Neuronal stem cell (in vitro differentiated cells): Measurements from ENCODE around the gene LZIC.

Experiments used
- DNase-seq: peaks from one replicate; pipeline ENCODE4 v3.0.0-alpha.2; 2013; ENCODE audit warnings: low spot score
- H2AFZ ChIP-seq: one replicate; pipeline ENCODE4 v1.6.1; 2013; ENCODE audit warnings: mild to moderate bottlenecking, low read length, inconsistent platforms
- H2AK5ac ChIP-seq: 2 replicates; pipeline ENCODE4 v1.6.1; 2013; ENCODE audit warnings: low read depth, mild to moderate bottlenecking, inconsistent platforms, low read length, moderate library complexity, mixed read lengths
- H2BK120ac ChIP-seq: 2 replicates; pipeline ENCODE4 v1.6.1; 2013; ENCODE audit warnings: low read depth, mild to moderate bottlenecking, inconsistent platforms, low read length, moderate library complexity, mixed read lengths
- H2BK12ac ChIP-seq: one replicate; pipeline ENCODE4 v1.6.1; 2013; ENCODE audit warnings: low read length, inconsistent platforms
- H2BK15ac ChIP-seq: 2 replicates; pipeline ENCODE4 v1.6.1; 2013; ENCODE audit warnings: mild to moderate bottlenecking, low read length, inconsistent platforms, mixed read lengths
- H2BK5ac ChIP-seq: one replicate; pipeline ENCODE4 v1.6.1; 2013; ENCODE audit warnings: inconsistent platforms, mild to moderate bottlenecking, low read length, moderate library complexity
- H3K14ac ChIP-seq: one replicate; pipeline ENCODE4 v1.6.1; 2013; ENCODE audit warnings: low read length, inconsistent platforms
- H3K18ac ChIP-seq: 2 replicates; pipeline ENCODE4 v1.6.1; 2013; ENCODE audit warnings: low read length, inconsistent platforms
- H3K23ac ChIP-seq: 2 replicates; pipeline ENCODE4 v1.6.1; 2013; ENCODE audit warnings: low read depth, mild to moderate bottlenecking, mixed read lengths, low read length, inconsistent platforms; ENCODE audit not compliant: poor library complexity
- H3K27ac ChIP-seq: replicated peaks from 3 replicates; pipeline ENCODE4 v1.5.1; 2013; ENCODE audit warnings: low read length, inconsistent platforms
- H3K27me3 ChIP-seq, 3 experiments: 2 replicates each; pipeline ENCODE4 v1.6.1; 2013; ENCODE audit warnings: low read length in 3 of 3, mild to moderate bottlenecking in 2 of 3, inconsistent platforms in 1 of 3, low read depth in 1 of 3, mixed read lengths in 1 of 3, moderate library complexity in 1 of 3; ENCODE audit not compliant: control insufficient read depth in 3 of 3, insufficient read depth in 3 of 3
- H3K36me3 ChIP-seq, 2 donors: replicated peaks in 1 of 2; 2 replicates each; pipeline ENCODE4 v1.6.1; 2013; ENCODE audit warnings: low read length in 2 of 2; ENCODE audit not compliant: control insufficient read depth in 2 of 2, insufficient read depth in 2 of 2
- H3K4ac ChIP-seq: 2 replicates; pipeline ENCODE4 v1.6.1; 2013; ENCODE audit warnings: inconsistent platforms, mild to moderate bottlenecking, low read length, moderate library complexity
- H3K4me1 ChIP-seq, 2 donors: 1 replicate in 1 of 2; 2 replicates in 1 of 2; pipeline ENCODE4 v1.6.1; 2013; ENCODE audit warnings: low read length in 2 of 2, low read depth in 1 of 2; ENCODE audit not compliant: control insufficient read depth in 2 of 2, insufficient read depth in 1 of 2
- H3K4me2 ChIP-seq: one replicate; pipeline ENCODE4 v1.6.1; 2013; ENCODE audit warnings: mild to moderate bottlenecking, low read length, inconsistent platforms; ENCODE audit not compliant: insufficient read depth, poor library complexity, severe bottlenecking
- H3K4me3 ChIP-seq, 2 donors: 2 replicates each; pipeline ENCODE4 v1.5.1; 2013; ENCODE audit warnings: low read length in 2 of 2, mild to moderate bottlenecking in 2 of 2, inconsistent platforms in 1 of 2, moderate library complexity in 1 of 2
- H3K79me1 ChIP-seq: one replicate; pipeline ENCODE4 v1.6.1; 2013; ENCODE audit warnings: low read depth, mild to moderate bottlenecking, inconsistent platforms, low read length, moderate library complexity
- H3K9ac ChIP-seq: one replicate; pipeline ENCODE4 v1.6.1; 2013; ENCODE audit warnings: mild to moderate bottlenecking, low read depth, low read length, inconsistent platforms; ENCODE audit not compliant: poor library complexity
- H3K9me3 ChIP-seq, 2 donors: replicated peaks in 1 of 2; 2 replicates each; pipeline versions ENCODE3 to v1.6.1; 2013; ENCODE audit warnings: low read length in 2 of 2, mild to moderate bottlenecking in 2 of 2, inconsistent platforms in 1 of 2, low read depth in 1 of 2, mixed read lengths in 1 of 2, moderate library complexity in 1 of 2; ENCODE audit not compliant: control insufficient read depth in 2 of 2, insufficient read depth in 1 of 2
- H4K8ac ChIP-seq: one replicate; pipeline ENCODE4 v1.6.1; 2013; ENCODE audit warnings: low read depth, mild to moderate bottlenecking, inconsistent platforms, low read length, moderate library complexity
- H4K91ac ChIP-seq: one replicate; pipeline ENCODE4 v1.6.1; 2013; ENCODE audit warnings: low read length, low read depth, mild to moderate bottlenecking, inconsistent platforms; ENCODE audit not compliant: poor library complexity
- WGBS, 2 donors: extraction: QIAGEN DNeasy Blood & Tissue Kit; methylation state at CpG; one replicate each; pipeline ENCODE4 v1.1.7; 2013; ENCODE audit warnings: missing lambda C conversion rate in 2 of 2, mixed read lengths in 1 of 2; ENCODE audit not compliant: insufficient read length in 2 of 2, insufficient replicate concordance in 1 of 2; ENCODE audit errors: extremely low coverage in 2 of 2; 5-methylcytosine and 5-hydroxymethylcytosine counted together

LZIC gene

GRCh38 chr1:9891207-9891606 is 52.0 kb downstream of the LZIC start:
- no peak overlapping the region for H2BK15ac ChIP-seq
- H3K4me1 ChIP-seq, result peaks cover 27 to 38% of the 10 kb centered on the region in 2 donors
- WGBS, 2 donors, result no CpG with 5 or more reads among the region's 5 CpGs
- H3K14ac ChIP-seq, result no peak overlapping the region
- peak overlapping the region; percentile 97 for H3K27ac ChIP-seq
- H3K4ac ChIP-seq, result no peak overlapping the region
- H3K4me3 ChIP-seq, result no peak overlapping the region
- peak overlapping the region; percentile 2 for H2BK5ac ChIP-seq
- no peak overlapping the region for H4K91ac ChIP-seq
- no peaks in the 10 kb centered on the region for H3K27me3 ChIP-seq
- no peak overlapping the region for H2BK12ac ChIP-seq
- H3K23ac ChIP-seq, result no peak overlapping the region
- peak overlapping the region; percentile 86 for H3K18ac ChIP-seq
- peak overlapping the region; percentile 28 for H2AK5ac ChIP-seq
- H3K9me3 ChIP-seq, result peaks cover 0 to 3% of the 10 kb centered on the region in 2 donors
- no peak overlapping the region for H4K8ac ChIP-seq
- H3K79me1 ChIP-seq, result peaks cover 6% of the 10 kb centered on the region
- H3K9ac ChIP-seq, result no peak overlapping the region
- no peak overlapping the region for H2BK120ac ChIP-seq
- no peak overlapping the region for H2AFZ ChIP-seq
- peaks cover 1 to 5% of the 10 kb centered on the region in 2 donors for H3K36me3 ChIP-seq
- no peak for DNase-seq
- H3K4me2 ChIP-seq, result no peak overlapping the region

GRCh38 chr1:9890224-9890731 is 52.9 kb downstream of the LZIC start:
- peak overlapping the region; percentile 97 for H3K27ac ChIP-seq
- no peak overlapping the region for H3K23ac ChIP-seq
- H3K36me3 ChIP-seq, result peaks cover 1 to 5% of the 10 kb centered on the region in 2 donors
- no peak overlapping the region for H2BK15ac ChIP-seq
- no peak overlapping the region for H2AFZ ChIP-seq
- no peak overlapping the region for H3K4ac ChIP-seq
- no peak overlapping the region for H2BK120ac ChIP-seq
- H3K79me1 ChIP-seq, result peaks cover 6% of the 10 kb centered on the region
- peaks cover 0 to 3% of the 10 kb centered on the region in 2 donors for H3K9me3 ChIP-seq
- H2AK5ac ChIP-seq, result no peak overlapping the region
- no peak overlapping the region for H3K4me3 ChIP-seq
- WGBS, 2 donors, result no CpG with 5 or more reads among the region's 6 CpGs
- no peaks in the 10 kb centered on the region for H3K27me3 ChIP-seq
- H3K9ac ChIP-seq, result no peak overlapping the region
- no peak for DNase-seq
- H3K14ac ChIP-seq, result no peak overlapping the region
- H4K8ac ChIP-seq, result no peak overlapping the region
- H2BK5ac ChIP-seq, result peak overlapping the region; percentile 2
- H3K4me2 ChIP-seq, result no peak overlapping the region
- no peak overlapping the region for H2BK12ac ChIP-seq
- no peak overlapping the region for H4K91ac ChIP-seq
- H3K4me1 ChIP-seq, result peaks cover 27 to 41% of the 10 kb centered on the region in 2 donors
- peak overlapping the region; percentile 83 for H3K18ac ChIP-seq

- WGBS, 2 donors, result no CpG with 5 or more reads among the region's 8 CpGs
Measured at GRCh38 chr1:9889411-9889810, 53.8 kb downstream of the LZIC start.

GRCh38 chr1:9888886-9889285 is 54.3 kb downstream of the LZIC start:
- DNase-seq, result no peak
- no CpG with 5 or more reads among the region's 9 CpGs for whole genome bisulfite sequencing, 2 donors
- no peak overlapping the region for H4K91ac ChIP-seq
- peak overlapping the region; percentile 98 for H2AK5ac ChIP-seq
- peak overlapping the region; percentile 51 for H2BK12ac ChIP-seq
- H2BK15ac ChIP-seq, result peak overlapping the region; percentile 73
- H3K27ac ChIP-seq, result peak overlapping the region; percentile 97
- peaks cover 0 to 3% of the 10 kb centered on the region in 2 donors for H3K9me3 ChIP-seq
- H3K36me3 ChIP-seq, result peaks cover 1 to 5% of the 10 kb centered on the region in 2 donors
- H3K4me2 ChIP-seq, result no peak overlapping the region
- no peak overlapping the region for H3K4me3 ChIP-seq
- peaks cover 27 to 52% of the 10 kb centered on the region in 2 donors for H3K4me1 ChIP-seq
- peak overlapping the region; percentile 2 for H3K9ac ChIP-seq
- no peak overlapping the region for H2AFZ ChIP-seq
- peak overlapping the region; percentile 92 for H2BK5ac ChIP-seq
- peak overlapping the region; percentile 23 for H3K14ac ChIP-seq
- peak overlapping the region; percentile 94 for H3K18ac ChIP-seq
- peak overlapping the region; percentile 20 for H2BK120ac ChIP-seq
- H4K8ac ChIP-seq, result no peak overlapping the region
- no peaks in the 10 kb centered on the region for H3K27me3 ChIP-seq
- H3K23ac ChIP-seq, result peak overlapping the region; percentile 52
- H3K79me1 ChIP-seq, result peaks cover 8% of the 10 kb centered on the region
- peak overlapping the region; percentile 61 for H3K4ac ChIP-seq

More at GRCh38 chr1:9889411-9889810, 53.8 kb downstream of the LZIC start:
- peaks cover 27 to 49% of the 10 kb centered on the region in 2 donors for H3K4me1 ChIP-seq
- H3K9ac ChIP-seq, result no peak overlapping the region
- peaks cover 1 to 5% of the 10 kb centered on the region in 2 donors for H3K36me3 ChIP-seq
- peak overlapping the region; percentile 97 for H3K27ac ChIP-seq
- H3K18ac ChIP-seq, result peak overlapping the region; percentile 94
- H2BK5ac ChIP-seq, result peak overlapping the region; percentile 92
- H4K8ac ChIP-seq, result no peak overlapping the region
- peak overlapping the region in 1 of 2 donors; percentile 20 for H3K4me3 ChIP-seq
- H2AFZ ChIP-seq, result no peak overlapping the region
- H2AK5ac ChIP-seq, result peak overlapping the region; percentile 98
- H2BK12ac ChIP-seq, result peak overlapping the region; percentile 51
- no peak overlapping the region for H4K91ac ChIP-seq
- H3K9me3 ChIP-seq, result peaks cover 0 to 3% of the 10 kb centered on the region in 2 donors
- no peak overlapping the region for H3K4ac ChIP-seq
- peaks cover 6% of the 10 kb centered on the region for H3K79me1 ChIP-seq
- H3K27me3 ChIP-seq, result no peaks in the 10 kb centered on the region
- H2BK120ac ChIP-seq, result no peak overlapping the region
- peak overlapping the region; percentile 23 for H3K14ac ChIP-seq
- no peak overlapping the region for H3K23ac ChIP-seq
- H3K4me2 ChIP-seq, result no peak overlapping the region
- no peak for DNase-seq
- H2BK15ac ChIP-seq, result peak overlapping the region; percentile 73
